GM12873 (cell line): Measurements from ENCODE around the gene TAF4.

Experiments
- TF ChIP-seq, protein P1 (sequence below): IDR thresholded peaks from 2 replicates; pipeline ENCODE4 v1.5.1; 2012; ENCODE audit warnings: low read depth, mild to moderate bottlenecking, moderate library complexity, low read length, control low read depth; ENCODE audit not compliant: insufficient read depth; ENCODE audit errors: missing control alignments

Gene TAF4, protein sequence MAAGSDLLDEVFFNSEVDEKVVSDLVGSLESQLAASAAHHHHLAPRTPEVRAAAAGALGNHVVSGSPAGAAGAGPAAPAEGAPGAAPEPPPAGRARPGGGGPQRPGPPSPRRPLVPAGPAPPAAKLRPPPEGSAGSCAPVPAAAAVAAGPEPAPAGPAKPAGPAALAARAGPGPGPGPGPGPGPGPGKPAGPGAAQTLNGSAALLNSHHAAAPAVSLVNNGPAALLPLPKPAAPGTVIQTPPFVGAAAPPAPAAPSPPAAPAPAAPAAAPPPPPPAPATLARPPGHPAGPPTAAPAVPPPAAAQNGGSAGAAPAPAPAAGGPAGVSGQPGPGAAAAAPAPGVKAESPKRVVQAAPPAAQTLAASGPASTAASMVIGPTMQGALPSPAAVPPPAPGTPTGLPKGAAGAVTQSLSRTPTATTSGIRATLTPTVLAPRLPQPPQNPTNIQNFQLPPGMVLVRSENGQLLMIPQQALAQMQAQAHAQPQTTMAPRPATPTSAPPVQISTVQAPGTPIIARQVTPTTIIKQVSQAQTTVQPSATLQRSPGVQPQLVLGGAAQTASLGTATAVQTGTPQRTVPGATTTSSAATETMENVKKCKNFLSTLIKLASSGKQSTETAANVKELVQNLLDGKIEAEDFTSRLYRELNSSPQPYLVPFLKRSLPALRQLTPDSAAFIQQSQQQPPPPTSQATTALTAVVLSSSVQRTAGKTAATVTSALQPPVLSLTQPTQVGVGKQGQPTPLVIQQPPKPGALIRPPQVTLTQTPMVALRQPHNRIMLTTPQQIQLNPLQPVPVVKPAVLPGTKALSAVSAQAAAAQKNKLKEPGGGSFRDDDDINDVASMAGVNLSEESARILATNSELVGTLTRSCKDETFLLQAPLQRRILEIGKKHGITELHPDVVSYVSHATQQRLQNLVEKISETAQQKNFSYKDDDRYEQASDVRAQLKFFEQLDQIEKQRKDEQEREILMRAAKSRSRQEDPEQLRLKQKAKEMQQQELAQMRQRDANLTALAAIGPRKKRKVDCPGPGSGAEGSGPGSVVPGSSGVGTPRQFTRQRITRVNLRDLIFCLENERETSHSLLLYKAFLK

GRCh38 chr20:62065674-62066338 lies at the start of gene TAF4:
Gene TAF4 (minus strand): TSS chr20:62065881. CDS start chr20:62065810, 71 bp downstream.
- TF ChIP-seq, protein P1, sequence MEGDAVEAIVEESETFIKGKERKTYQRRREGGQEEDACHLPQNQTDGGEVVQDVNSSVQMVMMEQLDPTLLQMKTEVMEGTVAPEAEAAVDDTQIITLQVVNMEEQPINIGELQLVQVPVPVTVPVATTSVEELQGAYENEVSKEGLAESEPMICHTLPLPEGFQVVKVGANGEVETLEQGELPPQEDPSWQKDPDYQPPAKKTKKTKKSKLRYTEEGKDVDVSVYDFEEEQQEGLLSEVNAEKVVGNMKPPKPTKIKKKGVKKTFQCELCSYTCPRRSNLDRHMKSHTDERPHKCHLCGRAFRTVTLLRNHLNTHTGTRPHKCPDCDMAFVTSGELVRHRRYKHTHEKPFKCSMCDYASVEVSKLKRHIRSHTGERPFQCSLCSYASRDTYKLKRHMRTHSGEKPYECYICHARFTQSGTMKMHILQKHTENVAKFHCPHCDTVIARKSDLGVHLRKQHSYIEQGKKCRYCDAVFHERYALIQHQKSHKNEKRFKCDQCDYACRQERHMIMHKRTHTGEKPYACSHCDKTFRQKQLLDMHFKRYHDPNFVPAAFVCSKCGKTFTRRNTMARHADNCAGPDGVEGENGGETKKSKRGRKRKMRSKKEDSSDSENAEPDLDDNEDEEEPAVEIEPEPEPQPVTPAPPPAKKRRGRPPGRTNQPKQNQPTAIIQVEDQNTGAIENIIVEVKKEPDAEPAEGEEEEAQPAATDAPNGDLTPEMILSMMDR, result no peak

DNA sequence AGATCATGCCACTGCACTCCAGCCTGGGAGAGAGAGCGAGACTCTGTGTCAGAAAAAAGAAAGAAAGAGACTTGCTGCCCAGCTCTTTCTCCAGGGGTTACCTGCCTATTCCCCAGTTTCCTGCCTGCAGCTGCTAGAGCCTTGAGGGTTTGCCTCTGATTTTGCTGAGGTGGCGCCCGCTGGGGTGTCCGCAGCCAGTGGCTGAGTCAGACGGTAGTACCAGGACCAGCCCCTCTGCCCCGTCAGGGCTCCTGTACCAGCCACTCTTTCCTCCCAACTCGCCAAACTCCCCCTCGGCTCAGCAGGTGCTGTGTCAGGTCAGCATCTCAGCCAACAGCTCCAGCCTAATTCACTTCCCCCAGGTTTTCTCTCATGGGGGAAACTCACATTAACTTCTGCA lies 49.2 kb upstream of the TAF4 start:
- TF ChIP-seq, protein P1, result no peak

GRCh38 chr20:62112368-62112767 lies 46.7 kb upstream of the TAF4 start:
- TF ChIP-seq, protein P1, result no peak

GRCh38 chr20:62111148-62111547 lies 45.5 kb upstream of the TAF4 start:
- TF ChIP-seq, protein P1, result no peak

DNA sequence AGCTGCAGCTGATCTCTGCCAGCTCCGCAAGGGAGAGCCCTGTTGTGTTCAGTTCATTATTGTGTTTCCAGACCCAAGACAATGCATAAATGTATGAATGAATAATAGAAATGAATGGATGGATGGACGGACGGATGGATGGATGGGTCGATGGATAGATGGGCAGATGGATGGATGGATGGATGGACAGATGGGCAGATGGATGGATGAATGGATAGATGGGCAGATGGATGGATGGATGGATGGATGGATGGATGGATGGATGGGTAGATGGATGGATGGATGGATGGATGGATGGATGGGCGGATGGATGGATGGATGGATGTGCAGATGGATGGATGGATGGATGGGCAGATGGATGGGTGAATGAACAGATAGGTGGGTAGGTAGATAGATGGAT lies 39.9 kb upstream of the TAF4 start:
- TF ChIP-seq, protein P1, result no peak

DNA sequence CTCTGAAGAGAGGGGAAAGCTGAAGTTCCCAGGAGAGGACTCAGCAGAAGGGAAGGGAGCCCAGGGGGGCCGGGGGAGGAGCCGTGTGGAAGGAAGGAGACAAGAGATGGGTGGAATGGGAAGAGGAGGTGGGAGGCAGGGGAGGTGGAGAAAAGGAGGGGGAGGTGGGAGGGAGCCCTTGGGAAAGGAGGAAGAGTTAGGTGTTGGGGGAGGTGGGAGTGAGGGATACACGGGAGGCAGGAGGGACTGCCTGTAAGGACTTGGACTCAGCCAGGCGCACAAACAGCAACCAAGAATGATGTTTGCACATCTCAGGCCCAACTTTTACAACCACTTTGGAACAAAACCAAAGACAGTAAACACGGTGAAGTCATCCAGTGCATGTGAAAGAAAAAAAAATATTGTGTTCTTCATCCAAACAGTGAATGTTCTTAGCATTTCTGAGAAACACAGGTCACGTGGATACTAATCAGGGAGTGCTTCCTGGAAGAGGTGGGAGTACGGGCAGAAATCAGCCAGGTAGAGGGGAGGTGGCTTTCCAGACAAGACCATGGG lies 39.2 kb upstream of the TAF4 start:
- TF ChIP-seq, protein P1, result no peak
